Retinal pigment epithelial cell (primary cell): Measurements from ENCODE around the gene RNF126.

Experiments
- DNase-seq: peaks from one replicate; pipeline ENCODE4 v3.0.0-alpha.2; 2010; ENCODE audit warnings: low read depth
- H3K4me3 ChIP-seq: 2 replicates; pipeline ENCODE4 v1.5.1; 2011; ENCODE audit warnings: mild to moderate bottlenecking, low read length, control low read depth, moderate library complexity
- TF ChIP-seq, protein P1 (sequence below): conservative IDR thresholded peaks from 2 replicates; pipeline ENCODE4 v1.5.1; 2011; ENCODE audit warnings: low read depth, low read length, control low read depth, inconsistent platforms

The RNF126 gene

DNA sequence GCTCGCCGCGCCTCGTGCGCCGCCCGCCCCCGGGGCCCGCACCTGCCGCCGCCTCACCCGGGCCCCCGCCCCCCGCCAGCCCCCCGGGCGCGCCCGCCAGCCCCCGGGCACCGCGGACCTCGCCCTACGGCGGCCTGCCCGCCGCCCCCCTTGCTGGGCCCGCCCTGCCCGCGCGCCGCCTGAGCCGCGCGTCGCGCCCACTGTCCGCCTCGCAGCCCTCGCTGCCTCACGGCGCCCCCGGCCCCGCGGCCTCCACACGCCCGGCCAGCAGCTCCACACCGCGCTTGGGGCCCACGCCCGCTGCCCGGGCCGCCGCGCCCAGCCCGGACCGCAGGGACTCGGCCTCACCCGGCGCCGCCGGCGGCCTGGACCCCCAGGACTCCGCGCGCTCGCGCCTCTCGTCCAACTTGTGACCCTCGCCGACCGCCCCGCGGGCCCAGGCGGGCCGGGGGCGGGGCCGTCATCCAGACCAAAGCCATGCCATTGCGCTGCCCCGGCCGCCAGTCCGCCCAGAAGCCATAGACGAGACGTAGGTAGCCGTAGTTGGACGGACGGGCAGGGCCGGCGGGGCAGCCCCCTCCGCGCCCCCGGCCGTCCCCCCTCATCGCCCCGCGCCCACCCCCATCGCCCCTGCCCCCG is 46.8 kb downstream of the RNF126 start:
- no peak overlapping the region for H3K4me3 ChIP-seq
- TF ChIP-seq, protein P1, sequence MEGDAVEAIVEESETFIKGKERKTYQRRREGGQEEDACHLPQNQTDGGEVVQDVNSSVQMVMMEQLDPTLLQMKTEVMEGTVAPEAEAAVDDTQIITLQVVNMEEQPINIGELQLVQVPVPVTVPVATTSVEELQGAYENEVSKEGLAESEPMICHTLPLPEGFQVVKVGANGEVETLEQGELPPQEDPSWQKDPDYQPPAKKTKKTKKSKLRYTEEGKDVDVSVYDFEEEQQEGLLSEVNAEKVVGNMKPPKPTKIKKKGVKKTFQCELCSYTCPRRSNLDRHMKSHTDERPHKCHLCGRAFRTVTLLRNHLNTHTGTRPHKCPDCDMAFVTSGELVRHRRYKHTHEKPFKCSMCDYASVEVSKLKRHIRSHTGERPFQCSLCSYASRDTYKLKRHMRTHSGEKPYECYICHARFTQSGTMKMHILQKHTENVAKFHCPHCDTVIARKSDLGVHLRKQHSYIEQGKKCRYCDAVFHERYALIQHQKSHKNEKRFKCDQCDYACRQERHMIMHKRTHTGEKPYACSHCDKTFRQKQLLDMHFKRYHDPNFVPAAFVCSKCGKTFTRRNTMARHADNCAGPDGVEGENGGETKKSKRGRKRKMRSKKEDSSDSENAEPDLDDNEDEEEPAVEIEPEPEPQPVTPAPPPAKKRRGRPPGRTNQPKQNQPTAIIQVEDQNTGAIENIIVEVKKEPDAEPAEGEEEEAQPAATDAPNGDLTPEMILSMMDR: no peak
- DNase-seq: no peak

DNA sequence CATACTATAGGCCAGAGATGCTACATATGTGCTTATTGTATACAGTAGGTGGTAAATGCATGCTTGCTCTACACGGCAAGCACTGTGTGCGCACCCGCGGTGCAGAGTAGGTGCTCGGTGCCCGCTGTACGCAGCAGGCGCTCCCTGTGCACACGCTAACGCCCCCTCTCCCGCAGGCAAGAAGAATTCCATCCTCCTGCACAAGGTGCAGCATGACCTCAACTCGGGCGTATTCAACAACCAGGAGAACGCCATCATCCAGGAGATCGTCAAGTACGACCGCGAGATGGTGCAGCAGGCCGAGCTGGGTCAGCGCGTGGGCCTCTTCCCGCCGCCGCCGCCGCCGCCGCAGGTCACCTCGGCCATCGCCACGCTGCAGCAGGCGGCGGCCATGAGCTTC is 47.4 kb downstream of the RNF126 start:
- DNase-seq: no peak
- no peak overlapping the region for H3K4me3 ChIP-seq
- TF ChIP-seq, protein P1: no peak

DNA sequence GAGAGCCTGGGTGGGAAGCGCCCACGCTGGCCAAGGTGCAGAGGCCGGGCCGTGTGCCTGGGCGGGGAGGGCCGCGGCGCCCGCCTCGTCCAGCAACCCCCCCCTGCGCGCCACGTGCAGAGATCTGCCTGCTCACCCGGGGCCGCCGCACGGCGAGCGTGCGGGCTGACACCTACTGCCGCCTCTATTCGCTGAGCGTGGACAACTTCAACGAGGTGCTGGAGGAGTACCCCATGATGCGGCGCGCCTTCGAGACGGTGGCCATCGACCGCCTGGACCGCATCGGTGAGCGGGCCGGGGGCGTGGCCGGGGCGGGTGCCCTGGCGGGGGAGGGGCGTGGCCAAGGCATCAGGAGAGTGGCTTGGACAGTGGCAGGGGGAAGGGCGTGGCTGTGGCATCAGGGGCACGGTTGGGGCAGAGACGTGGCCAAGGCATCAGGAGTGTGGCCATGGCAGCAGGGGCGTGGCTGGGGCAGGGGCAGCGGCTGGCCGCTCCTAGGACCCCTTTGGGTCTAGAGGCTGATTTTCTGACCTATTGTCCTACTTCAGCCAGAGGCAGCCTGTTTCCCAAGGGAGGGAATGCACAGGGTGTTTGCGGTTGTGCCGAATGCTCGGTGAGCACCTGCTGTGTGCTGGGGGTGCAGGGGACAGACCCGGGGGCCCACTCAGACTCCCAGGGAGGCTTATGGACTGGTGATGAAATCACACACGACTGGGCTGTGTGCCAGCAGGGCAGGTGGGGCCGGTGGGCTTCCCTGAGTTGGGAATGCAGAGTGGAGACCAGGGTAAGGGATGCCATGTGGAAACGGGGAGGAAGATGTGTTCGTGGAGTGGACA is 49.1 kb downstream of the RNF126 start:
- no peak overlapping the region for H3K4me3 ChIP-seq
- TF ChIP-seq, protein P1: no peak
- no peak for DNase-seq

DNA sequence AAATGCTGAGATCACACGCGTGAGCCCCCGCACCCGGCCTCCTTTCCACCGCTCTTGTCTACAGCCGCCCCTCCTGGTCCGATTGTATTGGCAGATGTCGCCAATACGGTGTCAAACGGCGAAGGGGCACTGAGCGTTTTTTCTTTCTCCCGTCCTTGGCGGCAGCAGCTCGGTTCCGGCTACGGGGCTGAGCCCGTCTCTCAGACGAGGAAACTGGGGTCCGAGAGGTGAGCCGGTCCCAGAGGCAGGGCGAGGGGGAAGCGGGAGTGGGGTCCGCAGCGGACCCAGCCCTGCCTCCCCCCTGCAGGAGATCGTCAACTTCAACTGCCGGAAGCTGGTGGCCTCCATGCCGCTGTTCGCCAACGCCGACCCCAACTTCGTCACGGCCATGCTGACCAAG is 50.1 kb downstream of the RNF126 start:
- DNase-seq: no peak
- no peak overlapping the region for H3K4me3 ChIP-seq
- TF ChIP-seq, protein P1: no peak

DNA sequence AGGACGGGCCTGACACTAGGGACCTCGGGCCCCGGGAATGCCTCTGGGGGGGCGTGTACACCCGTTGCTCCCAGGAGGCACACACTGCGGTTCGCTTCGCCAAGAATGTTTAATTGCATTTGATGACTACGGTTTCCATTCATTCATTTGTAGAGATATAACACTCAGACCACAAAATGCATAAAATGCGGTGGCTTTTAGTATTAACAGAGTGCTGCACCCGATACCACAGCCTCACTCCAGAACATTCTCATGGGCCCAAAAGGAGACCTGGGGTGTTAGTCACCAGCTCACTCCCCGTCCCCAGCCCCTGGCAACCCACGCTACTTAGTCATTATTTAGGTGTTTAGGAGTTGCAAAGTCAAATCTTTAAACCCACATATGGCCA is 51.5 kb downstream of the RNF126 start:
- H3K4me3 ChIP-seq: no peak overlapping the region
- TF ChIP-seq, protein P1: no peak
- DNase-seq: peak; percentile 88

DNA sequence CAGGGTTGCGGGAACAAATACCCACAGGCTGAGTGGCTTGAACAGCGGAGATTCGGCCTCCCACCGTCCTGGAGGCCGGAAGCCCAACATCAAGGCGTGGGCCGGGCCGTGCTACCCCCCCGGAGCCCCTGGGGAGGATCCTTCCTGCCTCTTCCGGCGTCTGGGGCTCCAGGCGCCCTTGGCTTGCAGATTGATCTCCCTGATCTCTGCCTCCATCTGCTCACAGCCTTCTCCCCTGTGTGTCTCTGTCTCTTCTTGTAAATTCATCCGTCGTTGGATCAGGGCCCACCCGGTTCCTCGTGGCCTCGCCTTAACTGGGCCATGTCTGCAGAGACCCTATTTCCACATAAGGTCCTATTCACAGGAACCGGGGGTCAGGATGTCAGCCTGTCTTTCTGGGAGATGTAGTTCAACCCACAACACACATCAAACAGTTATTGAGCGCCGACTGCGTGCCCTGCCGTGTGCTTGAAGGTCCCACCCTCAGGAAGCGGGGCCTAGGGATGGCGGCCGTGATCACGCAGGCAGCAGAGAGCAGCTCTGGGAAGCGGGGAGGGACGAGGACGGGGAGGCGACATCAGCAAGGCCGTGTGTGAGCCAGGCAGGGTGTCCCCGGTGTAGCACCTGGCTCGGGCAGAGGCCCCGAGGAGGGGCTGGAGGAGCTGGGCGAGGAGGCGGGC is 52.1 kb downstream of the RNF126 start:
- H3K4me3 ChIP-seq: no peak overlapping the region
- TF ChIP-seq, protein P1: no peak
- peak; percentile 70 for DNase-seq
